ENCODE data around the gene SLC9A8. TPM values are rescaled to one million over a fixed set of nuclear protein-coding genes. Genes with fewer than 3 reads are reported as not detected.
A peak's percentile ranks its signal among the peaks of the same experiment; 100 is the strongest.

Gene SLC9A8
- total and polyA plus RNA-seq, 9 of the 15 experiments (the other 6 are each of a cell fraction or from before 2014, with no cell fraction given): 0.56 to 9.7 (median 5.0) TPM

- ChIA-PET CTCF (ENCODE audit: low intra/inter-chr PET ratio) (interaction anchor here (0.6 to 3.0 kb wide), 4 partner anchors 265 to 554 kb away, joined by 3 to 22 read pairs (median 10); partner anchors contain the start of gene PEDS1), POLR2A (interaction anchor here (0.6 to 2.4 kb wide), 3 partner anchors 15 to 278 kb away, joined by 3 to 8 read pairs (median 3); no protein-coding TSS in a partner anchor)
- intact Hi-C loops (cut with micrococcal nuclease) (loop anchor here (1.0 to 2.0 kb wide), 2 partner anchors 40 to 279 kb away; no protein-coding TSS in a partner anchor), in situ Hi-C loops (cut with MboI) (loop anchor here (25.0 kb wide), 1 partner anchor 551 kb away; no protein-coding TSS in a partner anchor)
- Histone ChIP-seq H3K36me3 (ENCODE audit: control insufficient read depth, insufficient read depth, low read length) (peaks cover 48% of the 10 kb centered on the region; the same call in 2 of the 3 replicates), H2AFZ (ENCODE audit: low read depth, low read length) (no peak overlapping the region), H3K9me1 (ENCODE audit: control insufficient read depth, insufficient read depth, low read length) (peaks cover 4% of the 10 kb centered on the region), H3K79me2 (ENCODE audit: control insufficient read depth, insufficient read depth, low read length) (no peaks in the 10 kb centered on the region), H3K4me3 (no peak overlapping the region), H3K4me1 (replicated peaks in 1 of 2; ENCODE audit: control insufficient read depth in 2 of 2, insufficient read depth in 2 of 2, low read length in 2 of 2) (peaks cover 8 to 44% of the 10 kb centered on the region in 2 experiments), H3K4me2 (ENCODE audit: insufficient read depth, low read length) (no peak overlapping the region), H3K9me3 (replicated peaks; ENCODE audit: control insufficient read depth, insufficient read depth, low read depth, low read length) (no peaks in the 10 kb centered on the region), H3K9ac (ENCODE audit: insufficient read depth in 1 of 2, low read depth in 2 of 2, low read length in 2 of 2) (no peak overlapping the region), H3K27ac (ENCODE audit: extremely low read depth, low read depth, low read length) (no peak overlapping the region), H4K20me1 (replicated peaks; ENCODE audit: control insufficient read depth, insufficient read depth, low read length) (peaks cover 12% of the 10 kb centered on the region; the same call in 1 of the 2 replicates), H3K27me3 (ENCODE audit: control insufficient read depth in 2 of 2, insufficient read depth in 2 of 2, low read length in 2 of 2) (no peaks in the 10 kb centered on the region)
- 42% methylated on average over 15 of the region's 18 CpGs for WGBS (ENCODE audit: insufficient coverage, low coverage, missing lambda C conversion rate)
- DNase-seq (ENCODE audit: extremely low read depth in 1 of 4, low spot score in 3 of 4) (peak; percentile 75 to 78 (median 77)), FAIRE-seq (peak; percentile 95), ATAC-seq (peak; percentile 81)
- BruUV-seq (replicated peaks): no TSS peak
- TF ChIP-seq CC2D1A (IDR thresholded peaks at IDR 0.05) (peak; percentile 58; the same call in 1 of the 2 replicates), ZNF668 (CRISPR knock-in tag; IDR thresholded peaks at IDR 0.05) (no peak), RAD21 (CRISPR knock-in tag; conservative IDR thresholded peaks at IDR 0.05 in 1 of 2, IDR thresholded peaks at IDR 0.05 in 1 of 2) (peak; percentile 48 to 81), REST (IDR thresholded peaks at IDR 0.05; ENCODE audit: borderline replicate concordance) (peak; percentile 74), REST (CRISPR knock-in tag; IDR thresholded peaks at IDR 0.05; ENCODE audit: low read depth) (no peak), ZNF232 (CRISPR knock-in tag; IDR thresholded peaks at IDR 0.05) (0 out of 2 replicates have a peak, but pooled peaks have one; percentile 84), SMC3 (conservative IDR thresholded peaks at IDR 0.05; ENCODE audit: insufficient read depth, low read depth, low read length) (peak; percentile 82), NCOA6 (IDR thresholded peaks at IDR 0.05) (no peak), TEAD1 (CRISPR knock-in tag; IDR thresholded peaks at IDR 0.05) (0 out of 4 replicates have a peak, but pooled peaks of 1 of the 2 experiments have one; percentile 22), STAG1 (CRISPR knock-in tag; IDR thresholded peaks at IDR 0.05; ENCODE audit: borderline replicate concordance) (peak; percentile 88), EHMT2 (IDR thresholded peaks at IDR 0.05) (no peak)
Measured at GRCh38 chr20:49888212-49889000, 75.8 kb downstream of the SLC9A8 start.

All from K562 (cell line).